CMK (cell line): ENCODE data around the gene TMC3.
A peak's percentile ranks its signal among the peaks of the same experiment; 100 is the strongest.
"Not testable (repeated sequence)": the region's sequence is repeated elsewhere in the genome, so short reads cannot be mapped to it uniquely, and the experiment has no call there.

Experiments
- DNase-seq: peaks from one replicate; pipeline ENCODE4 v3.0.0-alpha.2; 2010; ENCODE audit warnings: low read depth

Gene TMC3

DNA sequence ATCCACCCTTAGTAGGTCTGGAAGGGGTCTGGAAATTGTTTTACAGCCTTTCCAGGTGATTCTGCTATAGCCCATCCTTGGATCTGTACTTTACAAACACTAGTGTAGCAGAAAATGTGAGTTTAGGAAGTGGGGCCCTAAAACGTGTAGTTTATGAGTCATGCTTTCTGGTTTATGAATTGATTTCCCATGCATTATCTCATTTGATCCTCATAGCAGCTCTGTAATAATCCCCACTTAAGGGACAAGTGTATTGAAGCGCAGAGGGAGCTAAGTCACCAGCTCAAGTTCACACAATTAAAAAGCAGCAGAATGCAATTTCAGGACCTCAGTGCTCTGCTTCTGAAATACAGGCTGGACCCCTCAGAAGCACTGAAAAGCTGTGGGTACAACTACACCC, 27.4 kb downstream of the TMC3 start:
- no peak for DNase-seq

DNA sequence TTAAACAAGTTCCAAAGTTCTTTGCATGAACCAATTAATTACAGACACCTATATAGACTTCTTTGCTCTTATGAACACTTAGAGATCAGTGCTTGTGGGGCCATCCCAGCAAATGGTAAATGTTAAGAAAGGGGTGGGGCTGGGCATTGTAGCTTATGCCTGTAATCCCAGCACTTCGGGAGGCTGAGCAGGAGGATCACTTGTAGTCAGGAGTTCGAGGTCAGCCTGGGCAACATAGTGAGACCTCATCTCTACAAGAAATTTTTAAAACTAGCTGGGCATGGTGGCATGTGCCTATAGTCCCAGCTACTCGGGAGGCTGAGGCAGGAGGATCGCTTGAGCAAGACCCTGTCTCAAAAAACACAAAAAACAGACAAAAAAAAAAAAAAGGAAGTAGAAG, 30.6 kb downstream of the TMC3 start:
- DNase-seq, result no peak

DNA sequence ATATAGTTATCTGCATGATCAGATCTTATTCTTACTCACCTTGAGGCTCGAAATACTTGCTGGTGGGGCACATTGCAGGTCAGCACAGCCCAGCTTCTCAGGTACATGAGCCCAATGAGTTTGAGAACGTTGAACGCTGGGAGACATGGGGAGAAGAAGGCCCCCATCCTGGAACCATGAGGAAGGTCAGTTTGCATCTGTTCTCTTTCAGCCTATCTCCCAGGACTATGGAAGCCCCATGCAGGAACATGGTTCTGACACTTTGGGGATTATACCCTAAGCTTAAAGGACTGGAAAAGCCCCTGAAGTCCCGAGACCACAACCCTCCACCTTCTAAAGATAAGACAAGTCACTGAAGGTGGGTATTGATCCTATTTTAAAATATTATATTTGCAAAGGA, 32.7 kb downstream of the TMC3 start:
- DNase-seq, result no peak

DNA sequence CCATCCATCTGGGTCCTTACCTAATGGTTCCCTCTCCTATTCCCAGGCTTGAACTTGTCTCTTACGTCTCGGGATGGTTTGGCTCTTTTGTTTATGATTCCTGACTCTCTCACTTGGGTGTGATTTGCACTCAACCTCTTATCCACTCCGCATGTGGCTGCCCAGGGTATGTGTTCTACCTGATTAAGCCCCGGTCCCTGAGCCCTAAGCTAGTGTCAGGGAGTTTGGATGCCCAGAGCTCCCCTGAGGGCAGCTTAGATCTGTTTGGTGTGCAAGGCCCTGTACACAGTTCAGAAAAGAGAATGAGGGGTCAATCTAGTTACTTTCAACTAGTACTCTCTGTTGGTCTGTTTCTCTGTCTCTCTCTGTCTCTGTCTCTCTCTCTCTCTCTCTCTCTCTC, 34.2 kb downstream of the TMC3 start:
- DNase-seq, result no peak

DNA sequence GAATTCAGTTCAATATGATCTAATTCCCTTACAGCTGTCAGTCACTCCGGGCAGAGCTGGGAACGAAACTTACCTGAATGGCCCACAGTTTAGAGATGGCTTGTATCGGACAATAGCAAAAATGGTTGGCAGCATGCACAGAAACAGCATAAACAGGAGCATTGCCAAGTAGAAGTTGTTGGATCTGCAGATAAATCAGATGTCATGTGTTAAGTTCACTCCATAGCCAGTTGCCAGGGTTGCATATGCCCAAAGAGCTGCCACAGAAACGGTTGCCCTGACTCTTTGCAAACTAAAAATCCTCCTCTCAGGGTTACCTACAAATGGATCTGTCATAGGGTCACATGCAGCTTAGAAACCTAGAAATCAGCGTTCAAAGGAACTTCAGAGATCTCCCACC, 34.7 kb downstream of the TMC3 start:
- DNase-seq, result no peak

DNA sequence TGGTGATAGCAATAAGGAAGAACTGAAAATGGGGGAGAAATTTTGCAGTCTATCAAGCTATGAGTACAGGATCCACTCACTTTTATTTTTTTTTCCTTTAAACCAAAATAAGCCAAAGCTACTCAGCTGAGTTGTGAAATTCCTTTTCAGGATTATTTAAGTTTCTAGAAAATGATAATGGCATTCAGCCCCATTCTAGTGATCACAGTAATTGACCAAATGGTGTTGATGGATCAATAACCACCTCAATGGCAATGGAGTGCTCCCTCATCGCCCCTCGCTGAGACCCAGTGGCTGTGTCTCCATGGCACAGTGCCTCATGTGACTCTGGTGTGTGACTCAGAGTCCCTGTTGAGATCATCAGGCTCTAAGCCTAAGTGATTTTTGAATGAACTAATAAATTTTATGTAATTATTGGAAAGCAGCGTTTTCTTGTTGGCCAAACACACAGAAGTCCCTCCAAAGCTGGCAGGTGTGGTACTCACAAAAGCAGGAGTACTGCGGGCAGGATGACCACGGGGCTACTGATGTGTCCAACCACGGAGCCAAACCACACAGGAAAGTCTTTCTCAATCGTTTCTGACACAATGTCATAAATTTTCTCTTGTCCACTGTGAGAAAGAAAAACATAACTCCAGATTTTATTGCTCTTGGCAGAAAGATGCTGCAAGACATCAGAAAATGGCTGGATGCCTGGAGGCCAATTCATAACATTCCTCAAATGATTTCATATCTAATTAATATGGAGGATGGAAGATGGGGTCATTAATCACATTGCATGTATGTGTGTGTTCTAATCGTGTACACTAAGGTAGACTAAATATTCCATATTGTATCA, 35.6 kb downstream of the TMC3 start:
- no peak for DNase-seq

DNA sequence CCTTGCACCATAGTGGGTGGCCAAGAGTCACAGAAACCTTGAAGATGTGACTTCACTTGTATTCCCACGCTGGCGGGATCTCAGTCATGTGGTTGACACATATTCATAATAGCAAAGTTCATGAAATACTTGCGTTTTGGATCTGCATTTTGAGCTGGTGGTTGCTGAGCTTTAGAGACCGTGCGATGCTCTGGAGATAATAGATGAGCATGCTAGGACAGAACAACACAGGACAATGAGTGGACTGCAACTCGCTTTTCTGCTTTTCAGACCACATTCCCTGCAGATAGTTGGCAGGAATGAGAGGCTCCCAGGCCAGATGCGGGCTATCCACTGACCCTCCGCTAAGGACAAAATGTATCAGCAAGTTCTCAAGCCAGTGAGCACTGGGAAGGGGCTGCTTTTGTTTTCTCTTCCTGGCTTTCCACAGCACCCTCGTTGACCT, 36.3 kb downstream of the TMC3 start:
- DNase-seq, result no peak

DNA sequence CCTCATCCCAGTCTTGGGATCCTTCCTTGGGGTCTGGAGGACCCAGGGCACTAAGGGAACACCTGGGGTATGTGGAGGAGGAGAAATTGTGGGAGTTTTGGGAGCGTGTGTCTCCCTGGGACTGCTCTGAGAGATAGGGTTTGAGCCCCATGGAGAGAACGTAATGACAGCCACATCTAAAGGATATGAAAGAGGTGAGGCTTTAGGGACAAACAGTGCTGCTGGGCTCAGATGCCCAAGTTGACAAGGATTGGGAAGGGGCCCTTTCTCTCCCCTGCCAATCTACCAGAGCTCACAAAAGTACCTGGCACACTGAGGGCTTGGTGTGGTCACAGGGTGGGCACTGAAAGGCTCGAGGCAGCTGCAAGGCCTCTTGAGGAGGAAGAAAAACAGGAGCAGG, 36.8 kb downstream of the TMC3 start:
- DNase-seq, result no peak

DNA sequence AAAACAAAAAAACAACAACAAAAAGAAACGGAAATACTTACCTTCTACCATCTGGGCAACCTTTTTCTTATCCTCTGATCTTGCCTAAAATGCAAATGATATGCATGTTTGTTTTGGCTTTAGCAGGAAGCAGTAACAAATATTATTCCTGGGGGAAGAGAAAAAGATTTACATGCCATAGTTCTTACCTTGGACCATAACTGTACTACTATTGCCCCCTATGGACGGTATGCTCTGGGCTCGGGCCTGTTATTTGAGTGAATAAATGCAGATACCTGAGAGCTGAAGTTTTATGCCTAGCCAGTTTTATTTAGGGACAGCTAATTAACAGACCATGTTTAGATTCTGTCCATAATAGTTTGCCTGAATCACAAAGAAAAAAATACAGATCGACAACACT, 37.4 kb downstream of the TMC3 start:
- no peak for DNase-seq

DNA sequence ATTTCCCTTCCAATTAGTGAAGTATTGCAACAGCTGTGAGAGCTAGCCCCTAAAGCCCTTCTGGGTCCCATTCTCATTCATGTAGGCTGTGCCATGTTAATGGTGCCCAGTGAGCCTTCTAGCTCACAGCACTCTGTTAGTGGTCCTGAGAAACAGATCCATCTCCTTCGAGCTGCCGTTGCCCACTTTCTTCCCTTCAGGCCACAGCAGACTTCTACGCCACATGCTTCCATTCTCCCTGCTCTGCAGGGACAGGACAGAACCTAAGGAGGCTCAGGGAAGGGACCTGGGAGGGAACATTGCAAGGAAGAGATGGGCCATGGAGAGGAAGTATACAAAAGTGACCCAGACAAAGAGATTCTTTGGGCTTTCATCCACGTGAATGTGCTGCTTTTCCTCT, 38.4 kb downstream of the TMC3 start:
- DNase-seq, result no peak

DNA sequence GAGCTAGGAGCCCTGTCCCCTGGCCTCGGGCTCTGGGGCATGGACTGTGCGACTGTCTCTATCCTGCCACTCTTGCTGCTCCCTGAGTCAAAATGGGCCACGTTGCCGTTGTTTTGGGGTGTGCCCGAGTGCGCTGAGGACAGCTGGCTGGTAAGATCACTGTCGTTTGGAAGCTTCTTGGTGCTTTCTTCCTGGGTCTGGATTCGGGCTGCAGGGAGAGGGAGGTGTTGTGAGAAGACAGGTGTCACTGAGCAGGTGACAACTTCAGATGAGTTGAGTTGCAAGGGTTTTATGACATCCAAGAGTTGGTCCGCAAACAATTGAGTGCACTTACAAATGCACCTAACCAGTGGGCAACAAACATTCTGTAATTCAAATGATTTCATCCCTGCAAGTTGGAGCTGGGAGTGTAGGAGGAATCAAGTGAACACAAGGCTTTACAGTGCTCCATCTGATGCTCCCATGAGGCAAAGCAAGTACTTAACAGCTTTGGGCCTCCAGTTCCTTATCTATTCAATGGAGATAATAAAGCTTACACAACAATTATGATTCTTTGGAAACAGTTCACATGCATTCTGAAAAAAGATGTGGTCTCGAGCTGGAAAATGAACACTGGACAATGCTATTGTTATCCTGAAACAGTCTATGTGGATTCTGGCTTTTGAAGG, 39.1 kb downstream of the TMC3 start:
- DNase-seq, result no peak

DNA sequence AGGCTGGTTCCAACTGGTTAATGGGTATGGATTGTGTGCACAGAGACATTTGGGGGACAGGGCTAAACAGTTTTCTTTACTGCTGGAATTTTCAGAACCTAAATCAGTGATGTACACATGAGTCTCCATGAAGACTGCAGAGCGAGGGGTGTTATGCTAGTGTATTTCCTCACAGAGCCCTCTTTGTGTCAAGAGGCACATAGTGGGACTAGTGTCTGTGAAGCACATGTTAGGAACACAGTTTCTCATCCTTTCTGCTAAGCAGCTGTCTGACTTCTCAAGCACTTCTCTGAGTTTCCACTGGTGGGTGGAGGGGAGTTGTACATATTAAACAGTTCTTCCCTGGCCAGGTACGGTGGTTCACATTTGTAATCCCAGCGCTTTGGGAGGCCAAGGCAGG, 40.6 kb downstream of the TMC3 start:
- no peak for DNase-seq

DNA sequence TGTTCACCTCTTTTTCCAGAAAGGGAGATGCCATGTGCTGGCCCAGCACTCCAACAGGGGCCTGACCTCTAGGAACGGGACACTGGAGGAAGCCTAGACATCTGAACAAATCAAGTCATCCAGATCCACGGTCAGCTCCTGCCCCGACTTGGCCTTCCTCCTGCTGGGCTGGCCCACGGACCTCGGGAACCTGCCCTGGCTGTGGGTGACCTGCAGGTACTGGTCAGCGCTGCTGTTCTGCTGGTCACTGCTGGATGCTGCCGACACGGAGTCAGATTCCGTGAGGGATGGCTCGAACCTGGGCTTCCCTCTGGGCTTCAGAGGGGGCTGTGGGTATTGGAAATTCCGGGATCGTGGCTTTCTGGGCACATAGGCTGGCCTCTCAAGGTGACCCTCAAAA, 41.7 kb downstream of the TMC3 start:
- DNase-seq, result no peak

DNA sequence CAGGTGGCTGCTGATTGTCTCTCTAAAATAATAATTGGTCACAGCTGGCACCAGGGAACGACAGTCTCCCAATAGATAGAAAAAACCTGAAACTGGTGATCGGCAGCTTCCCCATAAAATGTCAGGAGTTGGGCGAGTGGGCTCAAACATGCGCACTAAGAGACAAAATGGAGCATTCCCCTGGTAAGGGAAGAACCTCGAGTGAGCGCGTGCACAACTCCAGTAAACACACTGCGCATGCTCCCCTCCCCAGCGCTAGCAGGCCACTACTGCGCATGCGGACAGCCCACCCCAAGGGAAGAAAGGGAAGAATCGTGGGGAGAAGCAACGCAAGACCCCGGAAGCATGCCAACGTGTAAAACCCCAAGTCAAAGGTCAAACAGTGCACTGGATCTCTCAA, 42.4 kb downstream of the TMC3 start:
- no peak for DNase-seq

DNA sequence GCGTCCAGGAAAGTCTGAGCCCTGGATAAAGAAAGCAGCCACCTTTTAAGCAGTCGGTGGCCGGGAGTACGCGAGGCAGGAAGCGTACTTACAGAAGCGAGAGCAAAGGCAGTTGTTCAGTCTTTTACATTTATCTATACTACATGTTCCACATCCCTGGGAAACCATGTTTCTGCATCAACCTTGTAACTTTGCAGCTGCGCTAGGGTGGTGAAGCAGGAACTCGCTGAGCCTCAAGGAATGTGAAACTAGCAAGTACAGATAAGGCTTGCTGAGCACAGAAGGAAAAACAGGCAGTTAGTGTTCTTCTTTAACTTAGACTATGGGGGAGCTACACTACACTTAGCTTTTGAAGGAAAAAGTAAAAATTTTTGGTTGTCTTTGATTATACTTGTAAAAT, 42.9 kb downstream of the TMC3 start:
- DNase-seq, result not testable (repeated sequence)

DNA sequence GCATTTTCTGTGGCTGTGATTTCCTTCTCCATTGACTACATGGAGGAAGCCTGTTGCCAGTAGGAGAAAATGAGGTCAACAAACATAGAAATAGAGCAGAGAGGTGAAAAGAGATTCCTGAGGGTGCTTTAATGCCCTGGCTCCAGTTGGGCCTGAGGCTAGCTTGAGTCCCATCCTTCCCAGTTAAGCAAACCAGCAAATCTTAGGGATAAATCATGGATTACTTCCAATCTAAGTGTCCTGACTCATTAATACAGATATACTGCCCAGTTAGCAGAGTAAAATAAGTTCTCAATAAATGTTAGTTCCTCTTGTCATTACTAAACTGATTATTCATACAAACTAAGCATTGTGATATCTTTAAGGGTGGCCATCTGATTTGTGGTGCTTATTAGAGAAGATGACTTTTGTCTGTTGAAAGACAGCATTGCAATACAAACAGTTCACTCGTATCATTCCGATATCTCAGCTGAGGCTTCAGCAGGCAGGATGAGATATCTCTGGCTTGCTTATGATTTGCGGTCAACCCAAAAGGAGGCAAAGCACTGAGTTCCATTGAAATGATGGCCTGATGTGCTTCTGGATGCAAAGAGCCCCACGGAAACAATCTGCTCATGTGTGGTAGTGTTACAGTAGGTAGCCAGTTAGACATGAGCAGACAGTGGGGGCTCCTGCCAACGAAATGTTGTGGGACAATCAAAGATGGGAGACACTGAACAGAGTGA, 43.5 kb downstream of the TMC3 start:
- peak; percentile 78 for DNase-seq

DNA sequence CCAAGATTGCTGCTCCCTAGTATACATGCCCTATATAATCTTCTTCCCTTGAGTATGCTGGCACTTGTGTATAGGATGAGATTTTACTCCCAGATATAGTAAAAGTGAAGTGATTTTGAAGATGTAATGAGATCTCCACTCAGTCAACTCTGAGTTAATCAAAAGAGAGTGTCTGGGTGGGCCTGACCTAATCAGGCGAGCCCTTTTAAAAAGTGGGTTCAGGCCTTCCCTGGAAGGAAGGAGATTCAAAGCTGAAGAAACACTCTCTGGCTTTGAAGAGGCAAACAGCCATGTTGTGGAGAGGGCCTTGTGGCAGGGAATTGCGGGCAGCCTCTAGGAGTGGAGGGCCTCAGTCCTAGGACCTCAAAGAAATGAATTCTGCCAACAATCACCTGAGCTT, 44.6 kb downstream of the TMC3 start:
- DNase-seq, result no peak

DNA sequence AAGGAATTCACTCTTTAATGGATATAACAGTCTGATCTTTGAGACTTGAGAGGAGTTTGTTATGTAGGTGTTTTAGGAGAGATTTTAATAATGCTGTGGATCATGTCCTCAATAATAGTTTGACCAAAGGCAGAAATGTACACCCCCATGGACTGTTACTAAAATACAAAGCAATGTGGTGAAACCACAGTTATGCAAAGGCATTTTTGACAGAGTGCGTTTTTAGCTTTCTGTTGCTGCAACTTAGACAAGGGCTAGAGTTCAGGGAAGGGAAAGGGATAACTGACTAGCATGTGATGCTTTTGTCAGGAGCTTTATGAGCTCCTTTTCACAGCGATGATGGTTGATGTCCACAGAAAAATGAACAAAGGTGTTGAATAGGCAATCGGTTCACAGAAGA, 46.5 kb downstream of the TMC3 start:
- DNase-seq, result no peak

DNA sequence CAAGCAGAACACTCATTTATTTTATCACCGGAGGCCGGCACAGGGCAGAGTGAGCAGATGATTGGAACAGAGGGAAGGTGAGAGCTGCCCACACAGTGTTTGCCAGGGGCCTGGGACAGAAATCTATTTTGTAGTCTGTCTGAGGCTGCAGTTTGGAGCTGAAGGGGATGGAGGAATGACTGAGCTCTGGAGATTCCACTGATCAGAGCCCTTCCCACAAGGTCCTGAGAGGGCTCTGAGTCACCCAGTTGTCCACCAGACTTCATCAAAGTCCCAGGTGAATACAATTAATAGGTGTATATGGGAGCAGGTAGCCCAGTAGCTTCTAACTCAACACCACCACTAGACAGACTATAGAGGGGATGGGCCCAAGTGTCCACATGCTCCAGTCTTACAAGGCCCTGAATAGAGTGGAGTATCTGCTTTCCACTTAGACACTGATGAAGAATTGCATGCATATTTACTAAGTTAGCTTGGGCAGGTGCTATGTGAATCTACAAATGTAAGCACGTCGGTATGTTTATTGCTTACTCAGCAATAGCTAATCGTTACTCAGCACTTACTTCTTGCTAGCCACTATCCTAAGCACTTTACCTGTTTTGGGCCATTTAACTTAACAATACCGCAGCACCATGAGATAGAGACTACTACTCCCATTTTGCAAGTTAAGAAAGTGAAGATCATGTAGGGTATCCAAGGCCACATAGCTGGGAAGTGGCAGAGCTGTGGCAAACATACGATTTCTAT, 47.4 kb downstream of the TMC3 start:
- no peak for DNase-seq

DNA sequence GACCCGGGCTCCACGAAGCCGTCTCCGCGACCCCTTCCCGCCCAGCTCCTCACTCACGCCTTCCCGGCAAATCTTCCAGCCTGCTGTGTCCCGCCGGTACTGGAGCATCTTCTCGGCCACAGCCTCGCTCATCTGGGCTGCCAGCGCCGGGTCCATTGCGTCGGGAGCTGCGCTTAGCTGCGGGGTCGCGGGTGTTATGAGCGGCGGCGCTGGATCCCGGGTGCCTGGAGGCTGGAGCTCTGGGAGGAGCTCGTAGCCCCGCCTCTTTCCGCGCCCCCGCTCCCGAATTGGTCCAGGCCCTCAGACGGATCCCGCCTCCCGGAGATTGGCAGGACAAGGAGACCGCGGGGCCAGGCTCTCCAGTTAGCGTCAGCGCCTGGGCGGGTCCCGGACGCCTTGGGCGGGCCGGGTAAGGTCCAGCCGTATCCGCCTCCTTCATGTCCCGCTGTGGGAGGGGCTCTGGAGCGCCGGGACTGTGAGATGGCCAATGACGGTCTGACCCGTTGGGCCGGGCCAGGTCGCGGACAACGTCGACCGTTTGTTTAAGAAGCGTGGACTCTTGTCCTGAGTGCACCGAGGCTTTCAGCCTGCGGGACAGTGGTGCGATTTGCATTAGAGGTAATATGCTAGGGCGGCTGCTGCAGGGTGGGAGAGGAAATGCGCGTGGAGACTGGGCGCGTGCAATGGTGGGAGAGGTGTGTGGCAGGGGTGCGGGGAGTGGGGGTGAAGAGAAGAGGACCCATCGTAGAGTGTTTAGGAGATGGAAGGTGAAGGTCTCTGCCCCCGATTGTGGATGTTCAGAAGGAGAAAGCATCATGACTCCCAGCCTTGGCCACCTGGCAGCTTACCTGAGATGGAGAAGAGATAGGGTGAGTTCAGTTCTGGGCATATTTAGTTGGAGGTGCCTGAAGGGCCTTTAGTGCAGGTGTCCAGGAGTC, 49.8 kb downstream of the TMC3 start, which contains the start of gene STARD5:
TSS of gene STARD5 (minus strand) at position 198 of the 938 bp plus-strand sequence. CDS start at position 156, 42 bp downstream.
- peak; percentile 93 for DNase-seq

DNA sequence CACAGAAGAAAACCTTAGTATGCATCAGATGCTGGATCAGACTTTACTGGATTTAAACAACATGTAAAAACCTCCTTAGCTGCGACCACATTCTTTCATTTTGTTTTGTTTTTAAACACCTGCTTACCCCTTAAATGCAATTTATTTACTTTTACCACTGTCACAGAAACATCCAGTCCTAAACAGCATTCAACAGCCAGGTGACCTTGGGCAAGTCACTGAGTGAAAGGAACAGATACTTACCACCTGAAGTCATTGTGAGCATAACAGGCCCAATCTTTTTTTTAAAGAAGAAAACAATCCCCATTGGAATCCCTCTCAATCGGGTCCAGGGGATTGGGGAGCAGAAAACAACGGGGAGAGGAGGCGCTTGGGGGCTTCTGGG, 50.5 kb downstream of the TMC3 start:
- DNase-seq, result no peak
